NK-92 (cell line): ENCODE data around the gene TMEM164.

Experiments
- DNase-seq: peaks from one replicate; lab custom pipeline; 2025; ENCODE audit not compliant: unreplicated experiment; lab: John Stamatoyannopoulos, UW

Gene TMEM164

GRCh38 chrX:110188701-110189558, 186.0 kb downstream of the TMEM164 start:
- no peak for DNase-seq

GRCh38 chrX:110192516-110192915, 189.6 kb downstream of the TMEM164 start:
- no peak for DNase-seq

GRCh38 chrX:110194977-110195376, 192.1 kb downstream of the TMEM164 start:
- DNase-seq, result no peak

- DNase-seq, result no peak
These were observed 198.9 kb downstream of the TMEM164 start for GRCh38 chrX:110201799-110202198.

- no peak for DNase-seq
These were observed 202.1 kb downstream of the TMEM164 start for GRCh38 chrX:110204986-110205385.

- DNase-seq, result no peak
These were observed 205.2 kb downstream of the TMEM164 start for GRCh38 chrX:110208092-110208491.

GRCh38 chrX:110210417-110211139, 207.7 kb downstream of the TMEM164 start:
- no peak for DNase-seq

- no peak for DNase-seq
These were observed 208.4 kb downstream of the TMEM164 start for GRCh38 chrX:110211340-110211739.

- DNase-seq, result no peak
These were observed 209.4 kb downstream of the TMEM164 start for GRCh38 chrX:110212299-110212698.

GRCh38 chrX:110213183-110213582, 210.3 kb downstream of the TMEM164 start:
- no peak for DNase-seq

- no peak for DNase-seq
These were observed 211.8 kb downstream of the TMEM164 start for GRCh38 chrX:110214684-110215083.

- no peak for DNase-seq
These were observed 212.5 kb downstream of the TMEM164 start for GRCh38 chrX:110215411-110215810.

- DNase-seq, result no peak
These were observed 213.1 kb downstream of the TMEM164 start for GRCh38 chrX:110216027-110216426.

GRCh38 chrX:110218591-110218990, 215.7 kb downstream of the TMEM164 start:
- DNase-seq, result no peak

GRCh38 chrX:110219920-110220319, 217.0 kb downstream of the TMEM164 start:
- no peak for DNase-seq

GRCh38 chrX:110222497-110223257, 219.8 kb downstream of the TMEM164 start:
- DNase-seq, result no peak

GRCh38 chrX:110224926-110225617, 222.2 kb downstream of the TMEM164 start:
- DNase-seq, result no peak

- DNase-seq, result no peak
These were observed 224.0 kb downstream of the TMEM164 start for GRCh38 chrX:110226931-110227330.
